ENCODE measurements around the gene TRPV4. TPM values are rescaled to one million over a fixed set of nuclear protein-coding genes. Genes with fewer than 3 reads are reported as not detected.

TRPV4 gene
- total RNA-seq, 2 donors from 2014 or later: not detected

DNA sequence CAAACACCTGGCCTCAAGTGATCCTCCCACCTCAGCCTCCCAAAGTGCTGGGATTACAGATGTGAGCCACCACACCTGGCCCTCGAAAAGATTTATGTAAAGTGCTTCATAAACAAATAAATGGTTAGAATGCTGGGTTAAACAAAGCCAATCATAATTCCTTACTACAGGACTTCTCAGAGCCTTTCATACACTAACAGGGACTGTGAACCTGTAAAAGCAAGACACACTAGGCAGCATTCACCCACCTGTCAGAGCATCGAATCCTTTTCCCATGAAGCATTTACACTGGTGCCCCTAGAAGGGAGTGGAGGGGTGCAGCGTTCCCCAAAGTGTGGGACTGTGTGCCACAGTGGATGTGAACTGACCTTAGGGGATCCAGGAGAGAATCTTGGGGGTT is 29.5 kb downstream of the TRPV4 start:
- DNase-seq (no peak), ATAC-seq (replicated peaks in 1 of 2) (no peak)
- no peaks in the 10 kb centered on the region for H3K9me3 Mint-ChIP-seq
- no peaks in the 10 kb centered on the region for H3K36me3 Mint-ChIP-seq (ENCODE audit: insufficient read depth in 2 of 2)
- H3K27me3 Mint-ChIP-seq (ENCODE audit: low read depth): no peaks in the 10 kb centered on the region
- H3K4me3 Mint-ChIP-seq: no peak overlapping the region
- no peak overlapping the region for H3K27ac Mint-ChIP-seq
- no peaks in the 10 kb centered on the region for H3K4me1 Mint-ChIP-seq (ENCODE audit: low read depth)

DNA sequence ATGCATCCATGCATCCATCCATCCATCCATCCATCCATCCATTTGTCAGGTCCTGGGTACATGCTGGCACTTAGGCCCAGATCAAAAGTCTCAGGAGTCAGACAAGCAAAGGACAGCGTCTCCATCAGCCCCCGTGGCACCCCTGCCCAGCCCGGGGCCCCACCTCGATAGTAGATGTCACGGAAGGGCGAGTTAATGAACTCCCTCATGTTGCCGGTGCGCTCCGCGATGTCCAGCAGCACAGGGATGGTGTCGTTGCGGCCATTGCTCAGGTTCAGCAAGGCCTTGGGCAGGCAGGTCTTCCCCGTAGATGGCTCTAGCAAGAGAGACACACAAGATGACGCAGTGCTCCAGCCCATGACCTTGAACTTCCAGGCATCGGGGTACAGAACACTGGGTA is 30.4 kb downstream of the TRPV4 start:
- DNase-seq (no peak), ATAC-seq (replicated peaks in 1 of 2) (no peak)
- Mint-ChIP-seq H3K9me3 (no peaks in the 10 kb centered on the region), H3K27ac (no peak overlapping the region), H3K4me3 (no peak overlapping the region), H3K4me1 (ENCODE audit: low read depth) (no peaks in the 10 kb centered on the region), H3K36me3 (ENCODE audit: insufficient read depth in 2 of 2) (no peaks in the 10 kb centered on the region), H3K27me3 (ENCODE audit: low read depth) (no peaks in the 10 kb centered on the region)

DNA sequence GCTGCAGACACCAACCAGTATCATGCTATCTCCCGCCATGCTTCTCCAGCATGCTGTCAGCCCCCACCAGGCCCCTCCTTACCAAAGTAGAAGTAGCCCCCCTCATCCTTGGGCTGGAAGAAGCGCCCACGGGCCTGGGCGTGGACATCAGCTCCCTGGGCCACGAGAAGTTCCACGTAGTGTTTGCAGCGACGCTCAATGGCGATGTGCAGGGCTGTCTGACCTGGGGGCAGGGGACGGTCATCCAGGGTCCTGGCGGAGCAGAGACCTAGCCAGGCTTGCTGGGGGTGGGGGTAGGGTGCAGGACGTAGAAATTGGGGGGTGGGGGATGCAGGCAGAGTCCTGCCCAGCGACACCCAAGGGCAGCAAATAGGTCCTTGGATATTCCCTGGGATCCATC is 32.7 kb downstream of the TRPV4 start:
- no peaks in the 10 kb centered on the region for H3K9me3 Mint-ChIP-seq
- H3K27me3 Mint-ChIP-seq (ENCODE audit: low read depth): no peaks in the 10 kb centered on the region
- H3K27ac Mint-ChIP-seq: no peak overlapping the region
- ATAC-seq (replicated peaks in 1 of 2) (no peak), DNase-seq (no peak)
- H3K4me1 Mint-ChIP-seq (ENCODE audit: low read depth): no peaks in the 10 kb centered on the region
- no peak overlapping the region for H3K4me3 Mint-ChIP-seq
- H3K36me3 Mint-ChIP-seq (ENCODE audit: insufficient read depth in 2 of 2): no peaks in the 10 kb centered on the region

DNA sequence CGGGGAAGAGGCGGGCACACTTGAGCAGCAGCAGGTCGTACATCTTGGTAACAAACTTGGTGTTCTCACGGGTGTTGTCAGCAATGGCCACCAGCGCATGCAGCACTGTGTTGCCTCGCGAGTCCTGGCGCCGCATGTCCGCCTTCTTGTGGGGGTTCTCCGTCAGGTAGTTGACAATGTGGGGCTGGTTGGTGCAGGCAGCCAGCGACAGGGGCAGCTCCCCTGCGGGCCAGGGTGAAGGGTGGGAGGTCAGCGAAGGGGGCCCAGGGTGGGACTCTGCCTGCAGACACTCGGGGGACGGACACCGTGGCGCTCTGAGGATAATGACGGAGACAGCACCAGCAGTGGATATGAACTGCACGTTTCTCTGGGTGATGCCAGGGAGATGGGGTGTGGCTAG is 34.5 kb downstream of the TRPV4 start:
- DNase-seq: no peak
- Mint-ChIP-seq H3K36me3 (ENCODE audit: insufficient read depth in 2 of 2) (no peaks in the 10 kb centered on the region), H3K27me3 (ENCODE audit: low read depth) (peaks cover 2% of the 10 kb centered on the region), H3K9me3 (no peaks in the 10 kb centered on the region), H3K27ac (no peak overlapping the region), H3K4me3 (no peak overlapping the region), H3K4me1 (ENCODE audit: low read depth) (no peaks in the 10 kb centered on the region)
- no peak for ATAC-seq (replicated peaks in 1 of 2)

DNA sequence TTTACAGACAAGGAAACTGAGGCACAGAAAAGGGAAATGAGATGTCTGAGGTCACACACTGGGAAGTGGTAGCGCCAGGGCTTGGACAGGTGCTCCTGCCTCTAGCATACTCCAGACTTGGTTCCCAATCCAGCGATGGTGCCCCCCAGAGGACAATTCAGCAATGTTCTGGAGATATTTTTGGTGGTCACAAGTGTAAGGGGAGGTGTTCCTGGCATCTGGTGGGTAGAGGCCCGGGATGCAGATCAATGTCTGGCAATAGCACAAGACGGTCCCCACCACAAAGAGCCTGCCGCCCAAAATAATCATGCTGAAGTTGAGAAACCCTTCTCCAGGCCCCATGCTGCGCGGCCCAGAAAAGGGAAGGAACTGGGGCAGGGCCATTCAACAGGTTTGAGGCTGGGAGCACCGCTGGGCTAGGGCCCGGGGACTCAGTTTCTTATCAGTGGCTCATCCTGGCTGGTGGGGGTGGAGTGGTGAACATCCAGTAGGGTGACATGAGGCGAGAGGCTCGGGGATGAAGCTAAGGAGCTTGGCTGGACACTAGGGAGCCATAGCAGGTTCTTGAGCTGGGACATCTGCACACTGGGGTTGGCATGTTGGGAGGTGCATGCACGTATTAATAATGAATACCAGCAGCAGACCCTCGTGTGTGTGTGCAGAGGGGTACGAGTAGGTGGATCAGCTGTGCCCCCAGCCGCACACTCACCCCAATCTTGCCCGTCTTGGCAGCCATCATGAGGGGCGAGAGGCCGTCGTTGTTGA is 35.1 kb downstream of the TRPV4 start:
- no peaks in the 10 kb centered on the region for H3K4me1 Mint-ChIP-seq (ENCODE audit: low read depth)
- DNase-seq (no peak), ATAC-seq (replicated peaks in 1 of 2) (no peak)
- H3K27me3 Mint-ChIP-seq (ENCODE audit: low read depth): peaks cover 7% of the 10 kb centered on the region
- H3K9me3 Mint-ChIP-seq: no peaks in the 10 kb centered on the region
- H3K27ac Mint-ChIP-seq: no peak overlapping the region
- H3K4me3 Mint-ChIP-seq: no peak overlapping the region
- no peaks in the 10 kb centered on the region for H3K36me3 Mint-ChIP-seq (ENCODE audit: insufficient read depth in 2 of 2)

DNA sequence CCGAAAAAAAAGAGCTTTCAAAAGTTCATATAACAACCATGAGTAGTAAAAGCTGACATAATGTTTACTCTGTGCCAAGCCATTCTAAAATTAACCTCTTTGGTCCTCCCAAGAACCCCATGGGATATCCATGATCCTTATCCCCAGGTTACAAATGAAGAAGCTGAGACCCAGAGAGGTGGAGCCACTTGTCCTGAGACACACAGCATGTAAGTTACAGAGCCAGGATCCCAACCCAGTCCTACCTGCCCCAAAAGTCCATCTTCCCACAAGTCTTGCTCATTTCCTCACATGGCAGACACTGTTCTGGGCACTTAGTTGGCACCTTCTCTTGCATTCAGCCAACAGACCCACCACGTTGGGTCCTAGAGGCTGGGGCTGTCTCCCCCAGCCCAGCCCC is 37.1 kb downstream of the TRPV4 start:
- no peaks in the 10 kb centered on the region for H3K9me3 Mint-ChIP-seq
- ATAC-seq (replicated peaks in 1 of 2) (no peak), DNase-seq (no peak)
- no peaks in the 10 kb centered on the region for H3K36me3 Mint-ChIP-seq (ENCODE audit: insufficient read depth in 2 of 2)
- H3K4me3 Mint-ChIP-seq: no peak overlapping the region
- peaks cover 7% of the 10 kb centered on the region for H3K27me3 Mint-ChIP-seq (ENCODE audit: low read depth)
- no peaks in the 10 kb centered on the region for H3K4me1 Mint-ChIP-seq (ENCODE audit: low read depth)
- H3K27ac Mint-ChIP-seq: no peak overlapping the region

DNA sequence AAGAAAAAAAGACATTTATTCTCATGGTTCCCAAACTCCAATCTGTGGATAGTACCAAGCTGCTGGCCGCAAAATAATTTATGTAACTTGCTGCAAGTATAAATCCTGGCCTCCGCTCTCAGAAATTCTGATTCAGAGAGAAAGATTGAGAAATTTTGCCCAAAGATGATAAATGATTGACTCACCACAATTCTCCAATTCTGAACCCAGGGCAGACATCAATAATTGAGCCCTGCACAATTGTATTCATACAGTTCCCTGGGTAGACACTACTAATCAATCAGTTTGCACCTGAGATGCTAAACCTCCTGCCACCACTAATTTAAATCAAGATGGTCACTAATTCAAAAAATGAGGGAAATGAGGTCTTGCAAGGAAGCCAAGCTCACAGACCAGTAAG is 38.2 kb downstream of the TRPV4 start:
- H3K36me3 Mint-ChIP-seq (ENCODE audit: insufficient read depth in 2 of 2): no peaks in the 10 kb centered on the region
- H3K9me3 Mint-ChIP-seq: no peaks in the 10 kb centered on the region
- ATAC-seq (replicated peaks in 1 of 2) (no peak), DNase-seq (no peak)
- H3K27me3 Mint-ChIP-seq (ENCODE audit: low read depth): peaks cover 7% of the 10 kb centered on the region
- H3K4me3 Mint-ChIP-seq: no peak overlapping the region
- H3K4me1 Mint-ChIP-seq (ENCODE audit: low read depth): no peaks in the 10 kb centered on the region
- H3K27ac Mint-ChIP-seq: no peak overlapping the region

DNA sequence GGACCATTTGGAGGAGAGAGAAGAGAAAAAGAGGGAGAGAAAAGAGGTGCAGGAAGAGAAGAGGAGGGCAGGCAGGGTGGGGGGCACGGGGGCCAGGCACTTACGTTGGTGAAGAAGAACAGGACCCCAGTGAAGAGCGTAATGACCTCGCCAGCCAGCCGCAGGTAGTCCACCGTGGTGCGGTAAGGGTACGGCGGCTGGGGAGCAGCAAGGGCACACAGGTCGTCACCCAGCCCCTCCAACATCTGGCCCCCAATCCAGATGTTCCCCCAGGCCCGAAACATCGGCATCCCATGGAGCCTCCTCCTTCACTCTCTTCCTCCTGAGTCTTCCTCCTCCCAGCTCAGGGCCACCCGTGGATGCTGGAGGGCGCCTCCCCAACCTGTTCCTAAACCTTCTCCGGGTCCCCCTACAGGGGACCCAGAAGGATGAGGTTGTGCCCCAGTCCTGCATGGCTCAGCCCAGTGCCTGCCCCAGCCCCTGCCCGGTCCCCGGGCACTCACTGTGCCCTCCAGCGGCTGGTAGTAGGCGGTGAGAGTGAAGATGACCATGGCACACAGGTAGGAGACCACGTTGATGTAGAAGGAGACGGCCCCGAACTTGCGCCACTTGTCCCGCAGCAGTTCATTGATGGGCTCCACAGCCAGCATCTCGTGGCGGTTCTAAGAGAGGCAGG is 39.2 kb downstream of the TRPV4 start:
- Mint-ChIP-seq H3K4me3 (no peak overlapping the region), H3K27ac (no peak overlapping the region), H3K9me3 (no peaks in the 10 kb centered on the region), H3K36me3 (ENCODE audit: insufficient read depth in 2 of 2) (no peaks in the 10 kb centered on the region), H3K27me3 (ENCODE audit: low read depth) (peaks cover 7% of the 10 kb centered on the region), H3K4me1 (ENCODE audit: low read depth) (no peaks in the 10 kb centered on the region)
- no peak for ATAC-seq (replicated peaks in 1 of 2)
- no peak for DNase-seq

DNA sequence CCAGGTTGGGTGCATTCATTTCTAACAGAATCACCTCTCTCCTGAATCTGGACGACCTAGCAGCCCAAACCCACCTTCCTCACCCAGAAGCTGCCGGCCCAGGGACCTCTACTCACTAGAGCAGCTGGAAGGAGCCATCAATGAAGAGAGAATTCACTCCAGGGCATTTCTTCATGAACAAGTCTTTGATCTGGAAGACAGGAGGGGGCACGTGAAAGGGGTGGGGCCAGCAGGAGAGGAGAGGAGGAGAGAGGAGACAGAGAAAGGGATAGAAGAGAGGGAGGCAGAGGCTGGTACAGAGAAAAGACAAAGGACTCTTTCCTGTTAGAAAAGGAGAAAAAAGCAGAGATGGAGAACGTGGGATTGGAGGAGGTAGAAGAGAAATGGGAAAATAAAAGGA is 39.8 kb downstream of the TRPV4 start:
- ATAC-seq (replicated peaks in 1 of 2) (no peak), DNase-seq (no peak)
- Mint-ChIP-seq H3K4me1 (ENCODE audit: low read depth) (no peaks in the 10 kb centered on the region), H3K9me3 (no peaks in the 10 kb centered on the region), H3K36me3 (ENCODE audit: insufficient read depth in 2 of 2) (no peaks in the 10 kb centered on the region), H3K27me3 (ENCODE audit: low read depth) (peaks cover 7% of the 10 kb centered on the region), H3K27ac (no peak overlapping the region), H3K4me3 (no peak overlapping the region)

DNA sequence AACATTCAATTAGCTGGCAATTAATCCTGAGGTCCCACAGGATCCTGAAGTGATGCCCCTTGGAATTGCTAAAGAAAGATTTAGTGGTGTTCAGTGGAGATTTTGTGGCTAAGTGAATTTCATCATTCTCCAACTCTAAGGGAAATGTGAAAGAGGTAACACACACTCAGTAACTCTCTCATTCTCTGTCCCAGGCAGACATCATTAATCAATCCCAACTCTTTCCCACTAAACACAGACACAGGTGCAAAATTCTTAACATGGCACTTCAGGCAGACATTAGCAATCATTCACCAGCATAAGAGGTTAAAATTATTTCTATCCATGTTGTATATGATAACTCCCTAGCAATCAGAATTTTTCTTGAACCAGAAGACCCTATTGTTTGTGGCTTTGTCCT is 40.2 kb downstream of the TRPV4 start:
- Mint-ChIP-seq H3K27me3 (ENCODE audit: low read depth) (peaks cover 7% of the 10 kb centered on the region), H3K27ac (no peak overlapping the region), H3K4me1 (ENCODE audit: low read depth) (no peaks in the 10 kb centered on the region), H3K9me3 (no peaks in the 10 kb centered on the region), H3K4me3 (no peak overlapping the region), H3K36me3 (ENCODE audit: insufficient read depth in 2 of 2) (no peaks in the 10 kb centered on the region)
- no peak for ATAC-seq (replicated peaks in 1 of 2)
- DNase-seq: no peak

DNA sequence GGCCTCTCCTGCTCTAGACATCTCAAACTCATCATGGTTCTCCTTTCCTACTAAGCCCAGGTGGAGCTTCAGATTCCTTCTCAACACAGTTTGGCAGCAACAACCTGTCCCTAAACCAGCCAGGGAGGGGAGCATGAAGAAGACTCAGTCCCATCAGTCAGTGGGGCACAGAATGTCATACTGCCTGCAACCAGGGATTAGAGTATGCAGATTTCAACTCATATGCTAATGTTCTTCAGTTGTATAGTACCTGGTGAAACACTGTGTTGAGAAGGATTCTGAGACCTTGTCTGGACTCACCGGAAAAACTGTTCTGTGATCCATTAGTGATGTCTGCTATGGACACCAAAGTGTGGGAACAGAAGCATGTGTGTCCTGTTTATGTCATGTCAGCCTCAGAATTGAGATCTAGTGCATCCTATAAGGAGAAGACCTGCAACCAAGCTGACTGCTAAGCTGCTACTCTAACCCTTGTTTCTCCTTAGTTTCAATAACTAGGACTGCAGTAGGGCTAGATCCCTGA is 43.6 kb downstream of the TRPV4 start:
- DNase-seq: no peak
- H3K4me3 Mint-ChIP-seq: no peak overlapping the region
- H3K27ac Mint-ChIP-seq: no peak overlapping the region
- no peak for ATAC-seq (replicated peaks in 1 of 2)
- H3K4me1 Mint-ChIP-seq (ENCODE audit: low read depth): no peaks in the 10 kb centered on the region
- H3K36me3 Mint-ChIP-seq (ENCODE audit: insufficient read depth in 2 of 2): no peaks in the 10 kb centered on the region
- peaks cover 7% of the 10 kb centered on the region for H3K27me3 Mint-ChIP-seq (ENCODE audit: low read depth)
- H3K9me3 Mint-ChIP-seq: no peaks in the 10 kb centered on the region

DNA sequence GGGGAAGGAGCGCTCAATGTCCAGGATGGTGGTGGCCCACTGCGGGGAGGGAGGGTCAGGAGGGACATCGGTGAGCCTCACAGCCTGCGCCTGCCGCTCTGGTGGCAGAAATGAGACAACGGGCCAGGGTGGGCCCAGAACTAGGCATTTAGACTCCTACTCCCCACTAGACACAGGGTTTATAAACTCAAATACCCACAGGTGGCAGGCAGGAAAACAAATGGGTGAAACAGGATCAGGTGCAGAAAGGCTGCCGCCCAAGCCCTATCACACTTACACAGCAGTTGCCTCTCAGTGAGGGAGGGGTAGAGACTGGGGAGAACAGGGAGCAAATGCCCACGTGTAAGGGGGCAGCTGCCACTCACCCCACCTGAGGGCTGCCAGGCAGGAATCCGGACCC is 46.4 kb downstream of the TRPV4 start:
- Mint-ChIP-seq H3K4me1 (ENCODE audit: low read depth) (no peaks in the 10 kb centered on the region), H3K4me3 (no peak overlapping the region), H3K9me3 (no peaks in the 10 kb centered on the region), H3K36me3 (ENCODE audit: insufficient read depth in 2 of 2) (no peaks in the 10 kb centered on the region), H3K27me3 (ENCODE audit: low read depth) (no peaks in the 10 kb centered on the region), H3K27ac (no peak overlapping the region)
- DNase-seq (no peak), ATAC-seq (replicated peaks in 1 of 2) (no peak)

DNA sequence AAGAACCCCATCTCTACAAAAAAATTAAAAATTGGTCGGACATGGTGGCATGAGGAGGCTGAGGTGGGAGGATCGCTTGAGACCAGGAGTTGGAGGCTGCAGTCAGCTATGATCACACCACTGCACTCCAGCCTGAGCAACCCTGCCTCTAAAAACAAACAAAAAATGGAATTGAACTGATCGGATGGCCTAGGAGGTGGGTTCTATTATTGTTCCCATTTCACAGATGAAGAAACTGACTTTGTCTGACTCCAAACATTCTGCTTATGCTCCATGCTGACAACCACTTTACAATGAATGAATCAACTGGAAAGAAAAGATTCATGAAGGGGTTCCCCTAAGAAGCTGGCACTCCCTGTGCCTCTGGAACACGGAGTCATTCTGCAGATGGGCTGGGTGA is 47.3 kb downstream of the TRPV4 start:
- DNase-seq: no peak
- Mint-ChIP-seq H3K9me3 (no peaks in the 10 kb centered on the region), H3K4me1 (ENCODE audit: low read depth) (no peaks in the 10 kb centered on the region), H3K36me3 (ENCODE audit: insufficient read depth in 2 of 2) (no peaks in the 10 kb centered on the region), H3K27ac (no peak overlapping the region), H3K27me3 (ENCODE audit: low read depth) (no peaks in the 10 kb centered on the region), H3K4me3 (no peak overlapping the region)
- ATAC-seq (replicated peaks in 1 of 2): no peak

DNA sequence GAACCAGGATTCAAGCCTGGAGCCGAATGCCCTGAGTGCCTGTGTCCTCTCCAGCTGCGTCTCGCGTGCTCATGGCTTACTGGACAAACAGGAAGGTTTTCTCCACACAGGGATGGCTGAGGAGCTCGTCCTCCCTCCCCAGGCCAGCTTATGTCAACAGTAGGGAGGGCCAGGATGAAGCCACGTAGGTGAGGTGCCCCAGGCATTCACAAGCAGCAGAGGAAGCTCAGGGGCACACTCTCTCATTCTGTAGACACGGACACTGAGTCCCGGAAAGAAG is 49.3 kb downstream of the TRPV4 start:
- Mint-ChIP-seq H3K27ac (no peak overlapping the region), H3K4me3 (no peak overlapping the region), H3K4me1 (ENCODE audit: low read depth) (no peaks in the 10 kb centered on the region), H3K9me3 (peaks cover 0 to 3% of the 10 kb centered on the region in 2 donors), H3K36me3 (ENCODE audit: insufficient read depth in 2 of 2) (peaks cover 0 to 1% of the 10 kb centered on the region in 2 donors), H3K27me3 (ENCODE audit: low read depth) (no peaks in the 10 kb centered on the region)
- DNase-seq (no peak), ATAC-seq (replicated peaks in 1 of 2) (no peak)
